Uterus (tissue), 4 donors: ENCODE measurements around the gene GTF3C5. TPM values are rescaled to one million over a fixed set of nuclear protein-coding genes. Genes with fewer than 3 reads are reported as not detected.

Source experiments
- DNase-seq, 2 donors: peaks; one replicate each; pipeline ENCODE4 v3.0.0-alpha.2; 2019 to 2020
- H3K27ac ChIP-seq, 2 donors: fragments of 200-600 bp; sonication (generic); 1 replicate in 1 of 2; 2 replicates in 1 of 2; pipeline ENCODE4 v1.5.1; 2016 to 2018
- H3K27me3 ChIP-seq, 2 donors: fragments of 200-600 bp; sonication (generic); one replicate each; pipeline ENCODE4 v1.5.1; 2018 to 2019; ENCODE audit warnings: control low read depth in 1 of 2
- H3K36me3 ChIP-seq, 2 donors: fragments of 200-600 bp; sonication (generic); one replicate each; pipeline ENCODE4 v1.5.1; 2019; ENCODE audit warnings: control low read depth in 1 of 2
- H3K4me1 ChIP-seq, 2 donors: fragments of 200-600 bp; sonication (generic); one replicate each; pipeline ENCODE4 v1.5.1; 2018 to 2019; ENCODE audit warnings: control low read depth in 1 of 2
- H3K4me3 ChIP-seq, 2 donors: fragments of 200-600 bp; sonication (generic); 1 replicate in 1 of 2; 2 replicates in 1 of 2; pipeline ENCODE4 v1.5.1; 2018 to 2019; ENCODE audit warnings: mild to moderate bottlenecking in 1 of 2
- H3K9me3 ChIP-seq, 2 donors: fragments of 200-600 bp; sonication (generic); one replicate each; pipeline ENCODE4 v1.5.1; 2019; ENCODE audit warnings: control low read depth in 1 of 2
- POLR2A ChIP-seq, 2 donors: fragments of 450-650 bp; IDR thresholded peaks; one replicate each; pipeline ENCODE4 v1.6.1; 2016; ENCODE audit warnings: antibody characterized with exemption in 2 of 2, mild to moderate bottlenecking in 1 of 2, moderate library complexity in 1 of 2
- intact Hi-C: fragments of 100-400 bp; cut with DNase I; formaldehyde crosslinking; loops from one replicate; pipeline ENCODE4 v1.15.1; 2023; ENCODE audit warnings: low total_unique reads
- total RNA-seq, 4 donors: library from RNA; depleted of rRNA in 3 of 4; stranded (reverse); fragments of >200 nt in 3 of 4; gene quantifications; one replicate each; pipeline versions ENCODE4 v1.1.0 to v1.2.4, GENCODE V29; 2014 to 2023
- TF ChIP-seq, protein P1 (sequence below), 4 experiments: fragments of 200-600 bp in 2 of 4; fragments of 450-650 bp in 2 of 4; sonication (generic) in 2 of 4; IDR thresholded peaks; one replicate each; pipeline ENCODE4 v1.5.1; 2016 to 2019; ENCODE audit warnings: antibody characterized with exemption in 4 of 4, mild to moderate bottlenecking in 2 of 4, moderate library complexity in 1 of 4
- donor health status: DM: yes; HTN: yes; CAD: no.

The GTF3C5 gene
- total RNA-seq, 4 donors from 2014 or later = 26.6 to 52.8 (median 37.1) TPM

DNA sequence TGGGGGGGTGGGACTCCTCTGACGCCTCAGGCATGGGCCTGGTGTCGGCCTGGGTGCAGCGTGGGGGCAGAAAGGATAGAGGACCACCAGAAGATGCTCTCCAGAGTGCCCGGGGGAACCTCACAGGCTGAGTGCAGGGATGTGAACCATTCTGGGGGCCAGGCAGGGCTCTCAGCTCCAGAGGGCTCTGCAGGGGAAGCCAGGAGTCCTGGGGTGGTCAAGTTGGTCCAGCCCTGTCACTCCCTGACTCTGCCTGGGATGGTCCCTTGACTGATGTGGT is 45.8 kb upstream of the GTF3C5 start:
- peaks cover 0 to 8% of the 10 kb centered on the region in 2 donors for H3K27me3 ChIP-seq
- H3K4me1 ChIP-seq = no peaks in the 10 kb centered on the region
- no peak overlapping the region for H3K27ac ChIP-seq
- no peak for DNase-seq
- H3K9me3 ChIP-seq = no peaks in the 10 kb centered on the region
- no peak overlapping the region for H3K4me3 ChIP-seq
- intact Hi-C loops = no loop called here
- no peak for TF ChIP-seq POLR2A (IDR thresholded peaks at IDR 0.05)
- TF ChIP-seq, protein P1, sequence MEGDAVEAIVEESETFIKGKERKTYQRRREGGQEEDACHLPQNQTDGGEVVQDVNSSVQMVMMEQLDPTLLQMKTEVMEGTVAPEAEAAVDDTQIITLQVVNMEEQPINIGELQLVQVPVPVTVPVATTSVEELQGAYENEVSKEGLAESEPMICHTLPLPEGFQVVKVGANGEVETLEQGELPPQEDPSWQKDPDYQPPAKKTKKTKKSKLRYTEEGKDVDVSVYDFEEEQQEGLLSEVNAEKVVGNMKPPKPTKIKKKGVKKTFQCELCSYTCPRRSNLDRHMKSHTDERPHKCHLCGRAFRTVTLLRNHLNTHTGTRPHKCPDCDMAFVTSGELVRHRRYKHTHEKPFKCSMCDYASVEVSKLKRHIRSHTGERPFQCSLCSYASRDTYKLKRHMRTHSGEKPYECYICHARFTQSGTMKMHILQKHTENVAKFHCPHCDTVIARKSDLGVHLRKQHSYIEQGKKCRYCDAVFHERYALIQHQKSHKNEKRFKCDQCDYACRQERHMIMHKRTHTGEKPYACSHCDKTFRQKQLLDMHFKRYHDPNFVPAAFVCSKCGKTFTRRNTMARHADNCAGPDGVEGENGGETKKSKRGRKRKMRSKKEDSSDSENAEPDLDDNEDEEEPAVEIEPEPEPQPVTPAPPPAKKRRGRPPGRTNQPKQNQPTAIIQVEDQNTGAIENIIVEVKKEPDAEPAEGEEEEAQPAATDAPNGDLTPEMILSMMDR (IDR thresholded peaks at IDR 0.05) = no peak
- H3K36me3 ChIP-seq = no peaks in the 10 kb centered on the region

DNA sequence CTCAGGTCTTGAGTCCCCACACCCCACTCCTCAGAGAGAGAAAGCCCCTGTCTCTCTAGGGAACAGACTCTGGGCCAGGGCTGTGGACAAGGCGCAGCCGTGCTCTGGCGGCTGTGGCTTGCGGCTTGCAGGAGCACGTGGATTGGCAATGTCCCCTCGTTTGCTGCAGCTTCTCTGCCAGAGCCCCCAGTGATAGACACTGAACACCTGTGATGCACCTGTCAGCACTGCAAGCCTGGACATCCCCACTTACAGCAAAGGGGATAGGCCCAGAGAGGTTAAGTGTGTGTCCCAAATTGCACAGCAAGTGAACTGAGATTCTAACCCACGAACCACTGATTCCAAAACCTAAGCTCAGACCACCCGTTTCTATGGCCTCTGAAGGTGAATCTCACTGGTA is 45.3 kb upstream of the GTF3C5 start:
- TF ChIP-seq POLR2A (IDR thresholded peaks at IDR 0.05) = no peak
- TF ChIP-seq, protein P1 (IDR thresholded peaks at IDR 0.05) = no peak
- intact Hi-C loops = no loop called here
- no peak overlapping the region for H3K4me3 ChIP-seq
- H3K27ac ChIP-seq = no peak overlapping the region
- H3K4me1 ChIP-seq = no peaks in the 10 kb centered on the region
- no peak for DNase-seq
- H3K9me3 ChIP-seq = no peaks in the 10 kb centered on the region
- no peaks in the 10 kb centered on the region for H3K36me3 ChIP-seq
- H3K27me3 ChIP-seq = peaks cover 0 to 6% of the 10 kb centered on the region in 2 donors

DNA sequence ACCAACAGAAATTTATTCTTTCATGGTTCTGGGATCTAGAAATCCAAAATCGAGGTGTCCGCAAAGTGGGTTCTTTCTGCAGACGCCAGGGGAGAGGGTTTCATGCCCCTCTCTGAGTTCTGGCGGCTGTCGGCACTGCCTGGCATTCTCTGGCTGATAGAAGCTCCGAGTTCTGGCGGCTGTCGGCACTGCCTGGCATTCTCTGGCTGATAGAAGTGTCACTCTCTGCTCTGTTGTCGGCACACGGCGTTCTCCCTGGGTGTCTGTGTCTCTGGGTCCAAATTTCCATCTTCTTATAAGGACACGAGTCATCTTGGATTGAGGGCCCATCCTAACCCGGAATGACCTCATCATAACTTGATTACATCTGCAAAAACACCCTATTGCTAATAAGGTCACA is 44.7 kb upstream of the GTF3C5 start:
- Histone ChIP-seq H3K4me3 (no peak overlapping the region), H3K4me1 (no peaks in the 10 kb centered on the region), H3K27me3 (no peaks in the 10 kb centered on the region), H3K9me3 (no peaks in the 10 kb centered on the region), H3K36me3 (no peaks in the 10 kb centered on the region), H3K27ac (no peak overlapping the region)
- intact Hi-C loops = no loop called here
- DNase-seq = no peak
- TF ChIP-seq, protein P1 (IDR thresholded peaks at IDR 0.05) = no peak
- no peak for TF ChIP-seq POLR2A (IDR thresholded peaks at IDR 0.05)

DNA sequence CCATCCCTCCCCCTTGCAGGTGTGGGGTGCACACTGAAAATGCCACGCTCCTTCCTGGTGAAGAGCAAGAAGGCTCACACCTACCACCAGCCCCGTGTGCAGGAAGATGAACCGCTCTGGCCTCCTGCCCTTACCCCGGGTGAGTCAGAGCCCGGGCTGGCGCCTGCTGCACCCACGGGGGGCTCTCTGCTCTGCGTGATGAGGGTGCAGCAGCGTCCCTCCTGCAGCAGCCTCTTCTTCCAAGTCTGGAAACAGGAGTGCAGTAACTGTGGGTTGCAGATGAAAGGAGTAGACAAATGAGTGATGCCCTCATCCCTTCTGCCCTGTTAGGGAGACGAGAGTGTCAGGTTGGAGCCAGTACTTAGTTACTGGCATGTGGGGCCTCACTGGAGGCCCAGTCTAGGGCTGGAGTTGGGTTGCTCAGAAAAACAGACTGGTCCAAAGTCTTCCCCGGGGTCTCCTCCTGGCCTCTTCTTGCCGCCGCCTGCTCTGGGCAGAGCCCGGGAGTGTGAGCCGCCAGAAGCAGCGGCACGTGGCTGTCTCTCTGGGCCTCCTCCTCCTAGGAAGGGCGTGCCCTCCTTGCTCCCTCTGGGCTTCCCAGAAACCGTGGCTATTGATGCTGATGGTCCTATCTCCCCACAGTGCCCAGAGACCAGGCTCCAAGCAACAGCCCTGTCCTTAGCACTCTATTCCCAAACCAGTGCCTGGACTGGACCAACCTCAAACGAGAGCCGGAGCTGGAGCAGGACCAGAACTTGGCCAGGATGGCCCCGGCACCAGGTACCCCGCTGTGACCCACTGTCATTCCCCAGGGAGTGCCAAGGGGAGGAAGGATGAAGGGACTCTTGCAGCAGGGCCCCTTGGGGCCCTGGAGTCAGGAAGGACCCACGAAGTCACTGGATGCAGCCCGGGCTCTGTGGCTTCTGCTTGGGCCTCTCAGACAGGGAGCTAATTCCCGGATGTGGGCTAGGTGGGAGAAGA is 43.9 kb upstream of the GTF3C5 start:
- Histone ChIP-seq H3K4me3 (no peak overlapping the region), H3K36me3 (no peaks in the 10 kb centered on the region), H3K4me1 (no peaks in the 10 kb centered on the region), H3K9me3 (no peaks in the 10 kb centered on the region), H3K27me3 (no peaks in the 10 kb centered on the region), H3K27ac (no peak overlapping the region)
- DNase-seq = no peak
- intact Hi-C loops = no loop called here
- TF ChIP-seq, protein P1 (IDR thresholded peaks at IDR 0.05) = no peak
- no peak for TF ChIP-seq POLR2A (IDR thresholded peaks at IDR 0.05)

DNA sequence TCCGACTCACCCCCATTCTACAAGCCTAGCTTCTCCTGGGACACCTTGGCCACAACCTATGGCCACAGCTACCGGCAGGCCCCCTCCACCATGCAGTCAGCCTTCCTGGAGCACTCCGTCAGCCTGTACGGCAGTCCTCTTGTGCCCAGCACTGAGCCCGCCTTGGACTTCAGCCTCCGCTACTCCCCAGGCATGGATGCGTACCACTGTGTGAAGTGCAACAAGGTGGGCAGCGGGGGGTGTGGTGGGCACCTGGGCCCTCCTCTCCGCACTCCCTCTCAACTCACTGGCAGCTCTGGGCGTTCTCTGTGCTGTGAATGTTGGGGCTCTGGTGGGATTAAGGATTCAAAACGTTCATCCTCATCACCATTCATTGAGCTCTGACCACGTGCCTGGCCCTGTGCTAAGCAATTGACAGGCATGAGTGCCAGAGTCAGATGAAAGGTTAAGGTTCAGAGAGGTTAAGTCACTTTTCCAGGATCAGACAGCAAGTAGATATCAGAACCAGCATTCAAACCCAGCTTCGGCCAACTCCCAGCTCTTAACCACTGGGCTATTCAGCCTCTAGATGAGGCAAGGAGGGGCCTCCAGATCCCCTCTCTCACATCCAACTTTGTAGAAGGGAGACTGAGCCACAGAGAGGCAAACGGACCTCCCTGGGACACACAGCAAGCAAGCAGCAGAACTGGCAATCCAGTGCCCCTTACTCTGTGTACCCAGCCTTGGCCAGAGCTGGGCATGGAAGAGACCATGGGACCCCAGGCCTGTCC is 42.4 kb upstream of the GTF3C5 start:
- Histone ChIP-seq H3K4me1 (no peaks in the 10 kb centered on the region), H3K27me3 (no peaks in the 10 kb centered on the region), H3K27ac (no peak overlapping the region), H3K4me3 (no peak overlapping the region), H3K36me3 (no peaks in the 10 kb centered on the region), H3K9me3 (no peaks in the 10 kb centered on the region)
- no peak for DNase-seq
- TF ChIP-seq, protein P1 (IDR thresholded peaks at IDR 0.05) = no peak
- no peak for TF ChIP-seq POLR2A (IDR thresholded peaks at IDR 0.05)
- intact Hi-C loops = no loop called here
